K562 (cell line): Measurements from ENCODE around the gene DPM1. TPM values are rescaled to one million over a fixed set of nuclear protein-coding genes. Genes with fewer than 3 reads are reported as not detected.

Source experiments
- ATAC-seq: fragments of 200-7000 bp; cut with Tn5 transposase; 3 replicates; pipeline ENCODE4 v1.9.1; 2020; ENCODE audit warnings: moderate library complexity
- BruUV-seq: library from RNA; stranded (reverse); fragments of 400-500 nt; replicated peaks from 2 replicates; lab custom pipeline; 2021; lab: Mats Ljungman, UMichigan
- CTCF ChIA-PET: fragments of 300-600 bp; formaldehyde crosslinking; extraction: SDS; loops from one replicate; lab custom pipeline; 2021; ENCODE audit warnings: low intra/inter-chr PET ratio; lab: Yijun Ruan, JAX
- POLR2A ChIA-PET: fragments of 300-600, 350-650 bp; sonication (Branson Sonifier 250); formaldehyde crosslinking; extraction: SDS; loops from one replicate; lab custom pipeline; 2021; ENCODE audit warnings: antibody characterized with exemption, inconsistent platforms; lab: Yijun Ruan, JAX
- DNase-seq, 4 experiments: peaks; one replicate each; pipeline versions ENCODE4 v3.0.0 to v3.0.0-alpha.2; 2011 to 2018; ENCODE audit warnings: low spot score in 3 of 4, mixed read lengths in 3 of 4; ENCODE audit errors: extremely low read depth in 1 of 4
- FAIRE-seq: peaks from 2 replicates; lab custom pipeline; 2011; peaks lifted over from hg19 to GRCh38; lab: Jason Lieb, UNC
- H2AFZ ChIP-seq: 2 replicates; pipeline ENCODE4 v1.6.0; 2011; ENCODE audit warnings: low read depth, low read length, control low read depth, inconsistent platforms
- H3K27ac ChIP-seq: fragments of 200-600 bp; 3 replicates; pipeline ENCODE4 v1.8.0; 2011; ENCODE audit warnings: low read depth, mild to moderate bottlenecking, control low read depth, inconsistent platforms, low read length, moderate library complexity, mixed read lengths; ENCODE audit errors: extremely low read depth
- H3K27me3 ChIP-seq, 2 experiments: fragments of 300-600 bp in 1 of 2; 2 replicates in 1 of 2; 3 replicates in 1 of 2; pipeline versions ENCODE4 v1.6.0 to v1.8.0; 2011; ENCODE audit warnings: inconsistent platforms in 2 of 2, low read length in 2 of 2, mild to moderate bottlenecking in 1 of 2, mixed read lengths in 1 of 2, moderate library complexity in 1 of 2; ENCODE audit not compliant: control insufficient read depth in 2 of 2, insufficient read depth in 2 of 2
- H3K36me3 ChIP-seq: fragments of 300-600 bp; 3 replicates; pipeline ENCODE4 v1.8.0; 2011; ENCODE audit warnings: mild to moderate bottlenecking, low read length, inconsistent platforms; ENCODE audit not compliant: control insufficient read depth, insufficient read depth
- H3K4me1 ChIP-seq, 2 experiments: fragments of 200-600 bp in 1 of 2; replicated peaks in 1 of 2; 2 replicates in 1 of 2; 3 replicates in 1 of 2; pipeline versions ENCODE4 v1.5.1 to v1.8.0; 2011; ENCODE audit warnings: inconsistent platforms in 2 of 2, low read length in 2 of 2, mild to moderate bottlenecking in 1 of 2, mixed read lengths in 1 of 2, moderate library complexity in 1 of 2; ENCODE audit not compliant: control insufficient read depth in 2 of 2, insufficient read depth in 2 of 2
- H3K4me2 ChIP-seq: 2 replicates; pipeline ENCODE4 v1.6.1; 2011; ENCODE audit warnings: low read length, control low read depth, inconsistent platforms, mixed read lengths; ENCODE audit not compliant: insufficient read depth
- H3K4me3 ChIP-seq: fragments of 200-600 bp; sonication (generic), shearing (Covaris generic); 2 replicates; pipeline ENCODE4 v1.5.1; 2016; ENCODE audit warnings: control low read depth, inconsistent platforms
- H3K79me2 ChIP-seq: fragments of 200-600 bp; 3 replicates; pipeline ENCODE4 v1.8.0; 2011; ENCODE audit warnings: low read length, inconsistent platforms; ENCODE audit not compliant: control insufficient read depth, insufficient read depth
- H3K9ac ChIP-seq, 2 experiments: 2 replicates each; pipeline versions ENCODE4 v1.6.0 to v1.6.1; 2011; ENCODE audit warnings: low read depth in 2 of 2, low read length in 2 of 2, control low read depth in 1 of 2, inconsistent platforms in 1 of 2, mild to moderate bottlenecking in 1 of 2, mixed read lengths in 1 of 2; ENCODE audit not compliant: insufficient read depth in 1 of 2
- H3K9me1 ChIP-seq: one replicate; pipeline ENCODE4 v1.6.0; 2011; ENCODE audit warnings: inconsistent platforms, mild to moderate bottlenecking, low read length, moderate library complexity; ENCODE audit not compliant: control insufficient read depth, insufficient read depth
- H3K9me3 ChIP-seq: replicated peaks from 2 replicates; pipeline ENCODE4 v1.5.1; 2011; ENCODE audit warnings: low read depth, low read length, inconsistent platforms; ENCODE audit not compliant: control insufficient read depth, insufficient read depth
- H4K20me1 ChIP-seq: replicated peaks from 2 replicates; pipeline ENCODE4 v1.6.1; 2011; ENCODE audit warnings: low read length, inconsistent platforms, mixed read lengths; ENCODE audit not compliant: control insufficient read depth, insufficient read depth
- BACH1 ChIP-seq: fragments of 200-800 bp; sonication (Bioruptor generic); IDR thresholded peaks from 2 replicates; pipeline ENCODE4 v1.6.1; 2016; ENCODE audit warnings: missing genetic modification characterization, missing compliant biosample characterization
- CBX2 ChIP-seq: fragments of 200-600 bp; sonication (generic); IDR thresholded peaks from one replicate; pipeline ENCODE4 v1.6.1; 2012; ENCODE audit warnings: mild to moderate bottlenecking, low read length, inconsistent platforms; ENCODE audit not compliant: insufficient read depth, poor library complexity, severe bottlenecking
- KDM5B ChIP-seq: fragments of 200-600 bp; sonication (generic); IDR thresholded peaks from 2 replicates; pipeline ENCODE4 v1.6.1; 2012; ENCODE audit warnings: low read depth, mild to moderate bottlenecking, moderate library complexity, low read length, control low read depth, inconsistent platforms; ENCODE audit not compliant: insufficient replicate concordance
- NBN ChIP-seq: fragments of 450-650 bp; IDR thresholded peaks from 2 replicates; pipeline ENCODE4 v1.6.1; 2016; ENCODE audit warnings: low read depth, mild to moderate bottlenecking
- NCOA4 ChIP-seq: fragments of 450-650 bp; IDR thresholded peaks from 2 replicates; pipeline ENCODE4 v1.6.1; 2018; ENCODE audit warnings: mild to moderate bottlenecking; ENCODE audit not compliant: partially characterized antibody
- RAD51 ChIP-seq: fragments of 450-650 bp; IDR thresholded peaks from 2 replicates; pipeline ENCODE4 v1.7.1; 2016; ENCODE audit warnings: low read depth, mild to moderate bottlenecking, borderline replicate concordance
- SAFB2 ChIP-seq: fragments of 200-400 bp; formaldehyde crosslinking; IDR thresholded peaks from 2 replicates; pipeline ENCODE4 v1.6.1; 2018; ENCODE audit warnings: borderline replicate concordance, low read length, low read depth, moderate library complexity; ENCODE audit not compliant: severe bottlenecking
- ZNF212 ChIP-seq: fragments of 450-650 bp; formaldehyde crosslinking; IDR thresholded peaks from 2 replicates; pipeline ENCODE4 v1.4.0; 2020; ENCODE audit warnings: mild to moderate bottlenecking
- ZNF407 ChIP-seq: fragments of 450-650 bp; IDR thresholded peaks from 2 replicates; pipeline ENCODE4 v1.6.1; 2016; ENCODE audit warnings: low read depth
- WGBS: fragments of 100-300 bp; shearing (Covaris generic); methylation state at CpG from one replicate; pipeline ENCODE4 v1.1.6; 2016; ENCODE audit warnings: low coverage, mixed read lengths; ENCODE audit not compliant: insufficient coverage; ENCODE audit errors: missing lambda C conversion rate; 5-methylcytosine and 5-hydroxymethylcytosine counted together
- in situ Hi-C: fragments of 300-500 bp; cut with MboI; formaldehyde crosslinking; loops from 4 replicates; pipeline ENCODE4 v1.15.0; 2018; ENCODE audit warnings: inconsistent platforms, mixed read lengths
- intact Hi-C: fragments of 100-400 bp; cut with micrococcal nuclease; formaldehyde crosslinking; loops from 2 replicates; pipeline ENCODE4 v1.14.2; 2022
- polyA plus RNA-seq, 8 experiments: library from polyadenylated mRNA; depleted of rRNA in 4 of 8; stranded (reverse) in 5 of 8; unstranded in 3 of 8; fragments of >200 nt; fragmentation: Nextera tagmentation in 2 of 8; fragmentation: Illumina TruSeq in 1 of 8; extraction: Ambion mirVana in 2 of 8; extraction: Trizol in 1 of 8; gene quantifications; 2 replicates each; pipeline versions ENCODE4 v1.2.1 to v1.2.3, GENCODE V29; 2011 to 2014; ENCODE audit warnings: inconsistent platforms in 1 of 8, missing spikeins in 1 of 8
- total RNA-seq, 7 experiments: library from RNA; depleted of rRNA in 6 of 7; stranded (reverse); fragments of >200 nt in 6 of 7; fragmentation: Illumina TruSeq in 2 of 7; extraction: Trizol in 2 of 7; gene quantifications; 2 replicates each; pipeline versions ENCODE4 v1.2.1 to v1.2.3, GENCODE V29; 2011 to 2021; ENCODE audit warnings: low replicate concordance in 1 of 7

Gene DPM1
- total and polyA plus RNA-seq, 9 of the 15 experiments (the other 6 are each of a cell fraction or from before 2014, with no cell fraction given) = 75.2 to 190 (median 153) TPM

- Histone ChIP-seq H3K9me3 (no peaks in the 10 kb centered on the region), H3K9ac (no peak overlapping the region), H3K9me1 (no peaks in the 10 kb centered on the region), H3K4me2 (no peak overlapping the region), H3K79me2 (no peaks in the 10 kb centered on the region), H4K20me1 (no peaks in the 10 kb centered on the region), H3K4me3 (no peak overlapping the region), H3K27ac (no peak overlapping the region), H3K36me3 (no peaks in the 10 kb centered on the region), H3K4me1 (no peaks in the 10 kb centered on the region; a peak in 2 of 5 replicates), H2AFZ (no peak overlapping the region), H3K27me3 (peaks cover 25 to 43% of the 10 kb centered on the region in 2 experiments)
- FAIRE-seq = no peak
- intact Hi-C loops (no loop called here), in situ Hi-C loops (no loop called here)
- TF ChIP-seq ZNF212 (CRISPR knock-in tag) (no peak), ZNF407 (no peak), CBX2 (no peak), BACH1 (tag) (no peak), SAFB2 (no peak), KDM5B (no peak), RAD51 (no peak), NCOA4 (no peak), NBN (no peak)
- CTCF ChIA-PET = no interaction called here
- no peak for DNase-seq
- 12% methylated on average over 4 of the region's 5 CpGs for WGBS
- POLR2A ChIA-PET = interaction anchor here (0.7 kb wide), 1 partner anchor 318 kb away, joined by 3 read pairs; no protein-coding TSS in a partner anchor
- BruUV-seq = no TSS peak
- peak; percentile 31; the same call in 2 of the 3 replicates for ATAC-seq
Observed at GRCh38 chr20:50969435-50969834, 11.1 kb upstream of the DPM1 start.
